Dedifferentiated amniotic fluid mesenchymal stem cell (primary cell): ENCODE data around the gene CPPED1.

Experiments
- DNase-seq: peaks from one replicate; pipeline ENCODE4 v3.0.0-alpha.2; 2016; ENCODE audit errors: extremely low spot score

Gene CPPED1

GRCh38 chr16:12609937-12610699, 193.6 kb downstream of the CPPED1 start:
- no peak for DNase-seq
